PFSK-1 (cell line): ENCODE data around the gene AWAT1.

ENCODE experiments used
- FOXP2 ChIP-seq: optimal IDR thresholded peaks from 2 replicates; pipeline ENCODE3; 2011; ENCODE audit warnings: borderline replicate concordance, control low read depth, inconsistent platforms; ENCODE audit not compliant: insufficient read depth; ENCODE audit errors: extremely low read length, extremely low read depth
- POLR2AphosphoS5 ChIP-seq: IDR thresholded peaks from 2 replicates; pipeline ENCODE4 v1.6.1; 2012; ENCODE audit warnings: low read depth, mild to moderate bottlenecking, control low read depth, low read length, moderate library complexity
- SIN3A ChIP-seq: IDR thresholded peaks from 2 replicates; pipeline ENCODE4 v1.6.1; 2012; ENCODE audit warnings: mild to moderate bottlenecking, low read length, moderate library complexity, borderline replicate concordance; ENCODE audit not compliant: insufficient read depth
- TAF1 ChIP-seq: IDR thresholded peaks from 2 replicates; pipeline ENCODE4 v1.6.1; 2012; ENCODE audit warnings: low read length, control low read depth, borderline replicate concordance; ENCODE audit not compliant: insufficient read depth
- TF ChIP-seq, protein P1 (sequence below), 2 experiments: IDR thresholded peaks; 2 replicates each; pipeline versions ENCODE4 v1.6.1 to v1.8.0; 2011 to 2012; ENCODE audit warnings: low read depth in 2 of 2, low read length in 2 of 2, control low read depth in 1 of 2, inconsistent platforms in 1 of 2, mild to moderate bottlenecking in 1 of 2, moderate library complexity in 1 of 2; ENCODE audit not compliant: insufficient read depth in 1 of 2

- TF ChIP-seq SIN3A (no peak), POLR2AphosphoS5 (no peak), FOXP2 (no peak), TAF1 (no peak)
- TF ChIP-seq, protein P1, sequence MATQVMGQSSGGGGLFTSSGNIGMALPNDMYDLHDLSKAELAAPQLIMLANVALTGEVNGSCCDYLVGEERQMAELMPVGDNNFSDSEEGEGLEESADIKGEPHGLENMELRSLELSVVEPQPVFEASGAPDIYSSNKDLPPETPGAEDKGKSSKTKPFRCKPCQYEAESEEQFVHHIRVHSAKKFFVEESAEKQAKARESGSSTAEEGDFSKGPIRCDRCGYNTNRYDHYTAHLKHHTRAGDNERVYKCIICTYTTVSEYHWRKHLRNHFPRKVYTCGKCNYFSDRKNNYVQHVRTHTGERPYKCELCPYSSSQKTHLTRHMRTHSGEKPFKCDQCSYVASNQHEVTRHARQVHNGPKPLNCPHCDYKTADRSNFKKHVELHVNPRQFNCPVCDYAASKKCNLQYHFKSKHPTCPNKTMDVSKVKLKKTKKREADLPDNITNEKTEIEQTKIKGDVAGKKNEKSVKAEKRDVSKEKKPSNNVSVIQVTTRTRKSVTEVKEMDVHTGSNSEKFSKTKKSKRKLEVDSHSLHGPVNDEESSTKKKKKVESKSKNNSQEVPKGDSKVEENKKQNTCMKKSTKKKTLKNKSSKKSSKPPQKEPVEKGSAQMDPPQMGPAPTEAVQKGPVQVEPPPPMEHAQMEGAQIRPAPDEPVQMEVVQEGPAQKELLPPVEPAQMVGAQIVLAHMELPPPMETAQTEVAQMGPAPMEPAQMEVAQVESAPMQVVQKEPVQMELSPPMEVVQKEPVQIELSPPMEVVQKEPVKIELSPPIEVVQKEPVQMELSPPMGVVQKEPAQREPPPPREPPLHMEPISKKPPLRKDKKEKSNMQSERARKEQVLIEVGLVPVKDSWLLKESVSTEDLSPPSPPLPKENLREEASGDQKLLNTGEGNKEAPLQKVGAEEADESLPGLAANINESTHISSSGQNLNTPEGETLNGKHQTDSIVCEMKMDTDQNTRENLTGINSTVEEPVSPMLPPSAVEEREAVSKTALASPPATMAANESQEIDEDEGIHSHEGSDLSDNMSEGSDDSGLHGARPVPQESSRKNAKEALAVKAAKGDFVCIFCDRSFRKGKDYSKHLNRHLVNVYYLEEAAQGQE (IDR thresholded peaks at IDR 0.05; ENCODE audit: insufficient read depth in 1 of 2, low read depth in 2 of 2, low read length in 2 of 2), result no peak
Observed at GRCh38 chrX:70254909-70255308, 20.5 kb downstream of the AWAT1 start.
